HG03460 (cell line): ENCODE measurements around the gene CELA2B.
"Not testable (repeated sequence)": the region's sequence is repeated elsewhere in the genome, so short reads cannot be mapped to it uniquely, and the experiment has no call there.

Experiments
- ATAC-seq: cut with Tn5 transposase; IDR thresholded peaks from one replicate; pipeline ENCODE4 v1.9.1; 2021; ENCODE audit not compliant: unreplicated experiment

The CELA2B gene

GRCh38 chr1:15444468-15445389 is 31.2 kb upstream of the CELA2B start:
- no peak for ATAC-seq

GRCh38 chr1:15445390-15446122 is 30.3 kb upstream of the CELA2B start:
- ATAC-seq, result no peak

DNA sequence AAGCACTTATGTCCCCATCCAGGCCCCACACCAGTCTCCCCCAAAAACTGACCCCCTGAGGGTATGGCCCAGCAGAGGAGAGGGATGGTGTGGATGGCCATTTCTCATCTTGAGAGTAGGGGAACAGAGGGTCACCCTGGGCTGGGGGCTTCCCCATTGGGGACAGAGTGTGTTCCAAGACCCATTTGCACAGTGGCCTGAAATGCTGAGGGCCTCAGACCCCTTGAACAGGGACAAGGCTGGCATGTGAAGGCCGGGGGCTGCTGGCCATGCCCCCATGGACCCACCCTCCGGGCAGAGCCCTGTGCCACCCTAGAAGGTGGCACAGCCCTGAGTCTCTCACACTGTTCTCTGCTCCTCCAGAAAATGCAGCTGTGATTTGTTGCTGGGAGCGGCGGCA is 29.7 kb upstream of the CELA2B start:
- ATAC-seq, result no peak

- ATAC-seq, result no peak
Observed at GRCh38 chr1:15448877-15449462, 26.9 kb upstream of the CELA2B start.

- no peak for ATAC-seq
Observed at GRCh38 chr1:15449567-15449966, 26.3 kb upstream of the CELA2B start.

- no peak for ATAC-seq
Observed at GRCh38 chr1:15451014-15451722, 24.7 kb upstream of the CELA2B start.

GRCh38 chr1:15452216-15452615 is 23.7 kb upstream of the CELA2B start:
- ATAC-seq, result no peak

DNA sequence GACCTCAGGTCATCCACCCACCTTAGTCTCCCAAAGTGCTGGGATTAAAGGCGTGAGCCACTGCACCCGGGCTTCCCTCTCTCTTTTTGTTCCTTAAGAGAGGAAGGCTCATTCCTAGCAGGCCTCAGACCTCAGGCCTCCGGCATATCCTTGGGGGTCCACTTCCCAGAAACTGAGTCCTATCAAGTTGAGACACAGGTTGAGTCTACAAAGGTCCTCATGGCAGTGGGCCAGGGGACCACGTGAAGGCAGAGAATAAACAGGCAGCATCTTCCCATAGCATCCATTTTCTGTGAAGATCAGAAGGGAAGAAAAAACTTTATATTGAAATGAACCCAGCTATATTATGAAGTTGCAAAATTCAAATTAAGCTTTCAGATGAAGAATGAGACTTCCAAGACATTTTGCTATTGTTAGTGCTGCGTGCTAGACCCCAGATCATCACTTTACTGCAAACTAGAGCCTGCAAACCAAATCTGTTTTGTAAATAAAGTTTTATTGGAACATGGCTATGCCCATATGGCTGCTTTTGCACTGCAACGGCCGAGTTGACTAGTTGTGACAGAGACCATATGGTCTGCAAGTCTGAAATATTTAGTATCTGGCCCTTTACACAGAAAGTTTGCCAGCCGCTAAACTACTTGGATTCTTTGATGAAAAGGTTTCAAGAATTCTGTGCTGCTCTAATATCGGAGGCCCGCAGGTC is 22.9 kb upstream of the CELA2B start:
- ATAC-seq, result no peak

- ATAC-seq, result no peak
Observed at GRCh38 chr1:15453734-15454133, 22.2 kb upstream of the CELA2B start.

GRCh38 chr1:15454256-15454655 is 21.6 kb upstream of the CELA2B start:
- ATAC-seq, result no peak

GRCh38 chr1:15455522-15455921 is 20.4 kb upstream of the CELA2B start:
- no peak for ATAC-seq

DNA sequence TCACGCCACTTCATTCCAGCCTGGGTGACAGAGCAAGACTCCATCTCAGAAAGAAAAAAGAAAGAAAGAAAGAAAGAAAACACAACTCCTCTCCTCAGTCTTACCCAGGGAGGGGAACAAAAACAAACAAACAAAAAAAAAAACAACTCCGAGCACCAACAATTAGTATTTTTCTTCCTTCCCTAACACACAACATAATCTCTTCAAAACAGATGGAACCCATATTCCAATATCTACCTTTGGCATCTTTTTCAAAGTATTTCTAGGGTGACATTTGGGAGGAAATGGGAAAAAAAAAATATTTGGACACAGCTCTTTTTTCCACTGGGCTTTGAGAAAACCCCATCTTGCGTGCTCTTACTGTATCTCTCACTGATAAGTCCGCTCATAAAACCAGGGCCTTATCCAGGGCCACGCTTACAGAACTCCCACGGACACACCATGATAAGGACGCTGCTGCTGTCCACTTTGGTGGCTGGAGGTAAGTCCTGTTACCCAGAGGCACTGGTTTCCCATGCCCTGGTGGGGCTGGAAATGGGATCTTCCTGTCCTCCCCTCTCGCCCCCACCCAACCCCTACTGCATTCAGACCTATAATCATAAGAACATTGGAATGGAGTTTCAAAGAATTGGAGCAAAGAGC is 19.5 kb upstream of the CELA2B start, which contains the start of gene CELA2A:
Gene CELA2A (plus strand): TSS at position 420 of the 642 bp plus-strand sequence. CDS start 22 bp downstream, at position 442.
- ATAC-seq, result no peak

- ATAC-seq, result no peak
Observed at GRCh38 chr1:15457585-15457984, 18.3 kb upstream of the CELA2B start.

DNA sequence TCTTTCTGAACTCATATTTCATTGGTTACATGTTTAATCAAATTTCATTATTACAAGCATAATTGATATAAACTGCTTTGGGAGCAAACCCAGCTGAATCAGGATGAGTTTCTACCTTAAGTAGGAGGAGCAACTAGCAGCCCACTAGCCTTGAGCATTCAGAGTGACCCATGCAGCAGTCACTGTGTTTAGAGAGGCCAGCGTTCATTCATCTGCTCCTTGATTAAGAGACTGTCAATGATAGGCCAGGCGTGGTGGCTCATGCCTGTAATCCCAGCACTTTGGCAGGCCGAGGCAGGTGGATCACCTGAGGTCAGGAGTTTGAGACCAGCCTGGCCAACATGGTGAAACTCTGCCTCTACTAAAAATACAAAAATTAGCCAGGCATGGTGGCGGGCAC is 17.5 kb upstream of the CELA2B start:
- not testable (repeated sequence) for ATAC-seq

GRCh38 chr1:15459771-15460707 is 15.9 kb upstream of the CELA2B start:
- ATAC-seq, result no peak

DNA sequence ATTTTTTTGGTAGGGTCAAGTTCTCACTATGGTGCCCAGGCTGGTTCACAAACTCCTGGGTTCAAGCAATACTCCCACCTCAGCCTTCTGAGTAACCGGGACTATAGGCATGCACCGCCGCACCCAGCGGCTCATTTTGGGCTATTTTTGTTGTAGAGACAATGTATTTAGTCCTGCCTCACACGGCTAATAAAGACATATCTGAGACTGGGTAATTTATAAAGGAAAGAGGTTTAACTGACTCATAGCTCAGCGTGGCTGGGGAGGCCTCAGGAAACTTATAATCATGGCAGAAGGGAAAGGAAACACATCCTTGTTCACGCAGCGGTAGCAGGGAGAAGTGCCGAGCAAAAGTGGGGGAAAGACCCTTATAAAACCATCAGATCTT is 15.2 kb upstream of the CELA2B start:
- ATAC-seq, result no peak

GRCh38 chr1:15463064-15463800 is 12.7 kb upstream of the CELA2B start:
- not testable (repeated sequence) for ATAC-seq

- ATAC-seq, result not testable (repeated sequence)
Observed at GRCh38 chr1:15463926-15464322, 12.0 kb upstream of the CELA2B start.
